GM18519 (cell line): ENCODE measurements around the gene NR1H3.
"Not testable (repeated sequence)": the region's sequence is repeated elsewhere in the genome, so short reads cannot be mapped to it uniquely, and the experiment has no call there.

Experiments used
- ATAC-seq: cut with Tn5 transposase; IDR thresholded peaks from one replicate; pipeline ENCODE4 v1.9.1; 2021; ENCODE audit warnings: mild to moderate bottlenecking, moderate library complexity; ENCODE audit not compliant: unreplicated experiment, low FRiP score

NR1H3 gene

GRCh38 chr11:47257517-47258316 lies at the start of gene NR1H3:
TSS of gene NR1H3 (plus strand) at chr11:47257996. CDS start at chr11:47259217, 1,221 bp downstream.
- no peak for ATAC-seq

- not testable (repeated sequence) for ATAC-seq
Measured at GRCh38 chr11:47208008-47208552, 49.7 kb upstream of the NR1H3 start.

GRCh38 chr11:47208628-47209027 lies 49.2 kb upstream of the NR1H3 start:
- ATAC-seq: no peak

- ATAC-seq: no peak
Measured at GRCh38 chr11:47212938-47213337, 44.9 kb upstream of the NR1H3 start.

GRCh38 chr11:47213950-47214565 lies 43.7 kb upstream of the NR1H3 start:
- ATAC-seq: no peak

GRCh38 chr11:47215366-47215910 lies 42.4 kb upstream of the NR1H3 start:
- ATAC-seq: no peak

GRCh38 chr11:47216121-47216798 lies 41.5 kb upstream of the NR1H3 start:
- ATAC-seq: no peak

- ATAC-seq: no peak
Measured at GRCh38 chr11:47220401-47220821, 37.4 kb upstream of the NR1H3 start.

- no peak for ATAC-seq
Measured at GRCh38 chr11:47222696-47223095, 35.1 kb upstream of the NR1H3 start.

GRCh38 chr11:47225552-47226400 lies 32.0 kb upstream of the NR1H3 start:
- no peak for ATAC-seq

- no peak for ATAC-seq
Measured at GRCh38 chr11:47229161-47229560, 28.6 kb upstream of the NR1H3 start.

GRCh38 chr11:47233051-47233450 lies 24.7 kb upstream of the NR1H3 start:
- no peak for ATAC-seq

- ATAC-seq: no peak
Measured at GRCh38 chr11:47233989-47234668, 23.7 kb upstream of the NR1H3 start.

GRCh38 chr11:47234669-47235100 lies 23.1 kb upstream of the NR1H3 start:
- no peak for ATAC-seq

GRCh38 chr11:47235163-47235562 lies 22.6 kb upstream of the NR1H3 start:
- ATAC-seq: no peak

- ATAC-seq: no peak
Measured at GRCh38 chr11:47236482-47236881, 21.3 kb upstream of the NR1H3 start.

- ATAC-seq: no peak
Measured at GRCh38 chr11:47239852-47240251, 17.9 kb upstream of the NR1H3 start.

GRCh38 chr11:47241841-47242301 lies 15.9 kb upstream of the NR1H3 start:
- no peak for ATAC-seq

- no peak for ATAC-seq
Measured at GRCh38 chr11:47242596-47243192, 15.1 kb upstream of the NR1H3 start.
